Activated effector memory CD4-positive, alpha-beta T cell treated with Interleukin-2 at 50 U/mL for 16 hours (primary cell): ENCODE results near the gene GPATCH8.
A peak's percentile ranks its signal among the peaks of the same experiment; 100 is the strongest.
"Not testable (repeated sequence)": the region's sequence is repeated elsewhere in the genome, so short reads cannot be mapped to it uniquely, and the experiment has no call there.

ENCODE experiments used
- DNase-seq: peaks from one replicate; pipeline ENCODE4 v3.0.0-alpha.2; 2020

Gene GPATCH8

GRCh38 chr17:44369414-44370023 is 133.7 kb downstream of the GPATCH8 start:
- not testable (repeated sequence) for DNase-seq

GRCh38 chr17:44368391-44369243 is 134.6 kb downstream of the GPATCH8 start:
- not testable (repeated sequence) for DNase-seq

- no peak for DNase-seq
Measured at GRCh38 chr17:44367231-44367979, 135.8 kb downstream of the GPATCH8 start.

GRCh38 chr17:44365051-44365450 is 138.2 kb downstream of the GPATCH8 start:
- not testable (repeated sequence) for DNase-seq

GRCh38 chr17:44363613-44364159 is 139.5 kb downstream of the GPATCH8 start, which contains the start of gene FAM171A2:
FAM171A2 (minus strand) TSS chr17:44363853; CDS start chr17:44363714, 139 bp downstream.
- DNase-seq = peak; percentile 53

- peak; percentile 11 for DNase-seq
Measured at GRCh38 chr17:44362949-44363612, 140.1 kb downstream of the GPATCH8 start.

- no peak for DNase-seq
Measured at GRCh38 chr17:44362459-44362948, 140.7 kb downstream of the GPATCH8 start.

- DNase-seq = no peak
Measured at GRCh38 chr17:44361292-44362260, 141.6 kb downstream of the GPATCH8 start.

- no peak for DNase-seq
Measured at GRCh38 chr17:44360826-44361225, 142.4 kb downstream of the GPATCH8 start.

- no peak for DNase-seq
Measured at GRCh38 chr17:44360144-44360533, 143.1 kb downstream of the GPATCH8 start.

GRCh38 chr17:44359458-44360143 is 143.6 kb downstream of the GPATCH8 start:
- no peak for DNase-seq

GRCh38 chr17:44359006-44359405 is 144.2 kb downstream of the GPATCH8 start:
- DNase-seq = no peak

GRCh38 chr17:44358066-44358465 is 145.1 kb downstream of the GPATCH8 start:
- no peak for DNase-seq

- no peak for DNase-seq
Measured at GRCh38 chr17:44356241-44356640, 147.0 kb downstream of the GPATCH8 start.

GRCh38 chr17:44355642-44356099 is 147.5 kb downstream of the GPATCH8 start:
- DNase-seq = no peak

GRCh38 chr17:44354582-44355561 is 148.3 kb downstream of the GPATCH8 start:
- peak; percentile 26 for DNase-seq

GRCh38 chr17:44353672-44354331 is 149.4 kb downstream of the GPATCH8 start:
- DNase-seq = no peak
